ENCODE data around the gene GOLIM4.

Gene GOLIM4

DNA sequence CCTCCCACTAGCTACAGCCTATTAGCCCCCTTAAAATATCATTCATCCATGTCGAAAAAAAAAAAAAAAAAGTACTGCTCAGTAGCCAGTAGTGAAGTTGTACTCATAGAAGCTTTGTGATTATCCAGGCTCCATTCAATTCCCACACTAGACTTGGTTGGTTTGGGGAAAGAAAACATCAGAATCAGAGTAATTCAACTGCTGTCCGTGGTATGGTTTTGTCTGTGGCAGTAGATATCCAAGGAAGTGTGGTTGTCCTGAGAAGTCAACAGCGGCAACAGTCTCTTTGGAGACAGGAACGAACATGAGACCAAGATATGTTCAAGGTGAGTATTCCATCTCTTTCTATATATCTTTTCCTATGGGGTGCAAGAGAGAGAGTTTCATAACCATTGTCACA is 99.2 kb downstream of the GOLIM4 start:
- no peak for DNase-seq (ENCODE audit: low read depth, low spot score)

DNA sequence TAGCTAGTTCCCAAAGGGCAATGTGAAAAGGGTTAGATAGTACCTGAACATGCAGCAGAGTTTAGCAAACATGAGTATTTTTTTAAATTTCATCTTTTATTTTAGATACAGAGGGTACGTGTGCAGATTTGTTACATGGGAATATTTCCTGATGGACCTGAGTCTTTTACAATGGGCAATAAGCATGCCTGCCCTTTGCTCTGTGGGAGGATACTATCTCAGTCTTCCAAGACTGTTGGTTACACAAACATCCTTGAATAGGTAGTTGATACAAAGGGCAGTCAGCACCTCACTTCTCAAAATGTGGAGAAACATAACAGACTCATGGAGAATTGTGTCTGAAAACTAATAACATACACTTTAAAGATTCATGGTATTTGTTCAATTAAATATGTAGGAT is 103.3 kb downstream of the GOLIM4 start:
- no peak for DNase-seq (ENCODE audit: low read depth, low spot score)

DNA sequence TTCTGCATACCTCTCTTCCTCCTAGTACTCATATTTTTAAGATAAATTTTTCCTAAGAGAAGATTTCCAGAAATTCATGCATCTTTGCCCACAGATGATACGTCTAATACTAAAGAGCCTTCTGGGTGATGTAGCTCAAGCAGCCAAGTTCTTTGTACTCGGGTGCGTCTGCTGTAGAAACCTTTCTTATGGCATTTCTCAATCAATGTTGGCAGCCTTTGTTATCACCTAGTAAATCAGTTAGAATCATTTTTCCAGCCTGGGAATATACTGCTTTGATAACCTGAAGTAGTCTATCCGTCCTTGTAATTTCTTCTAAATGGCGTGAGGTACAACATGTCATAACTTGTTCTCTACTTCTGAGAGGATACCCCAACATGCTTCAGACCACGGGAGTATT is 104.5 kb downstream of the GOLIM4 start:
- no peak for DNase-seq (ENCODE audit: low read depth, low spot score)

DNA sequence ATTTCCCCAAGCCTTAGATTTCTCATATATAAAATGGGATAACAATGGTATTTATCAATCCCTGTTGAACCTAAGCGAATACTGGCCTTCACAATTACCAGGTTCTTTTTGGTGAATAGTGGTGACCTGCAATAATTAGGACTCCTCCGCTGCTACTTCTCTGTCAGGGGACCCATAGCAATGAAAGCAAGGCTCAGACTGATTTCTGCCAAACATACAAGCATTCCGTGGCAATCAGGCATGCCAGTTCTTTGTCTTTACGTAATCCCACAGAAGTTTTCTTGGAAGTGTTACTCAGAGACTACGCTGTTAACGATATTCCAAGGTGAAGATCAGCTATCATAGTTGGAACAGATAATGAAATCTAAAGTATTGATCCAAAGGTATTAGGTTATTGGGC is 105.7 kb downstream of the GOLIM4 start:
- DNase-seq (ENCODE audit: low read depth, low spot score) = no peak

DNA sequence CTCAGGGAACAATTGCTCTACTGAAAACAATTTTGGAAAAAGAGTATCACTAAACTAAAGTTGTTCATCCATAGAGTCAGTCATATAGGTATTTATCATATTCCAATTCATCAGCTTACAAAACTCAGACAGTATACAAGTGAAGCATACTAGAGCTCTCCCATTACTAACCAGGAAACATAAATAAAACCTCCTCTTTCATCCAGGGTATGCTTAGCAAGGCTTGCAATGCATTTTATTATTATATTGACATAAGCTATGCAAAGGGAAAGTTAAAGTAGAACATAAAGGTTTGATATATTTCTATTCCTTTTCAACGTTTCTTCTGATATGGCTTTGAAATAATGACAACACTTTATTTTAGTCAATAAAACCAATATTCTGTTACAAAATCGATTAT is 106.7 kb downstream of the GOLIM4 start:
- DNase-seq (ENCODE audit: low read depth, low spot score) = no peak

DNA sequence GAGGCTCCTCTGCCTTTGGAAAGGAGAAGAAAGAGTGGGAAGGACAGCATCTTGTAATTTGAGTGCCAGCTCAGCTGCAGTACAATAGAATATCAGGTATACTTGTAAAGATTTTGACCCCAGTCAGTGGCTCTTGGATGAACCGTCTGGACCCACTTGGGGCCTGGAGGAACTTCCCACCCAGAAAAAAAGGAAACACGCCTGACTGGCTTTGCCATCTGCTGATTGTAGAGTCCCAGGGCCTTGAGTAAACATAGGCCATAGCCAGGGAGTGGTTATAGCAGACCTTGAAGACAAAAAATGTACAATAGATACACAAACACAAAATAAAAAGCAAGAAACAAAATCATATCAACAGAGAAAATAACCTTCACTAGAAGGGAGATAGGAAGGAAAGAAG is 112.1 kb downstream of the GOLIM4 start:
- DNase-seq (ENCODE audit: low read depth, low spot score) = no peak

DNA sequence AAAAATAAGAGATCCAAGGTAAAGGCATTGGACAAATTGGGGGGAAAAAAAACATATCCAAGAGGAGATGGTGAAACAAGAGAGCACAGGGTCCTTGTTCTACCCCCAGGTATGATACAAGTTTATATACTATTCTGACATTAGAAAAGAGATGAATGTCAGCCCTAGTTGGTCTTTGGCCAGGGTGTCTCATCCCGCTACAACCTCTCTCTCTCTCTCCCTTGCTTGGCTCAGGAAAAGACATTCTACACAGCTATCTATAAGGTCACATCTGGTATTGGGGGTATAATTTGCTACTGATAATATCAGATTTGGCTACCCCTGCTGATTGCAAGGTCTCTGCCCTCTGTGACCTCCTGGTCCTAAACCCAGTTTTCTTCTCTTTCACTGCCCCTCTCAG is 117.2 kb downstream of the GOLIM4 start:
- DNase-seq (ENCODE audit: low read depth, low spot score) = no peak

DNA sequence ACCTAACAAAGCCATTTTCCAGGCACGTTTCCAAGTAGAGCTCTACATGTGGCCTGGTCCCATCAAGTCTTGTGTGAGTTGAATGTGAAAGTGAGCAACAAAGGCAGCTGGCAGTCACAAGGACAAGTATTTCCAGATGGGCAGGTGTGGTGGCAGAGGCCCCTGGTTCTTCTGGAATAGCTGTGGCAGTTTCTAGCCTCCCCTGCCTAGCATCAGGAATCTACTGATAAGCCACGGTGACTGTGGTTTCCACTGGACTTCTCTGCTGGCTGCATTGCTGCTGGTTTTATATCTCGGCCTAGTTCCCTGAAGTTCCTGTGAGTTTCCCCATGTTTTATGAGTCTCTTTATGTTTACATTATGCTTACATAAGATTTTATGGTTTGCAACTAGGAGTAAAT is 117.7 kb downstream of the GOLIM4 start:
- DNase-seq (ENCODE audit: low read depth, low spot score) = no peak

DNA sequence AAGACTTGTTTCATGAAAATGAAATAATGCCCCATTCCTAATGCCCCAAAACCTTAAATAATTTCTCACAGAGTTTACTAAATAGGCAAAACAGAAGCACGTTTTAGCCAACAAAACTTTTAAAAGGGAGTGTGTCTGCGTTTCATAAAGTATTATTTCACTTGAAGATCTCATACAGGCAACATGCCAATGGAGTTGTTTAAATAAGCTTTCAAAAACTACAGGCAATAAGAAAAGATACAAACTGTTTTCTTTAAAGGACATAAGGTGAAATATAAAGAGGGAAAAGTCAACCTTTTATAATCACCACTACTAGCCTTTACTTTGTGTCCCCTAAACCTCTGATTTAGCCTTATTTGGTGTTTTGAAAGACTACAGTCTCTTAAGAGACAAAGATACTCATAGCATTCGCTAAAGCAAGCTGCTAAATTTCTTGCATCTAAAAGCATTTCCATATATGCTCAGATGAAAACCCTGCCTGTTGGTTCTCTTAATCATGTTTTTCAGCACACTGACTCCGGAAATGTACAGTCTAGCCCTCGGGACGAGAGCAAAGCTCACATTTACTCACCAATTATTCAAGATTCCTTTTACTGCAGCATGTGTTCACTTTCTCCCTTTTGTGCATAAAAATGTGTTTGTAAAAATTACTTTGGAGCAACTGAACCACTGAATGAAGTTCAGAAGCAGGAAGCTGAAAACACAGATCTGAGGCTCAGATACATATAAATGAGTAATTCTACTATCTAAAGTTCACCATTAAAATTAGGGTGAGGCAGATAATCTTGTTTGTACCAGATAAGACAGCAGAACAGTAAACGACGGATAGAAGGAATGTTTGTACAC is 119.0 kb downstream of the GOLIM4 start:
- no peak for DNase-seq (ENCODE audit: low read depth, low spot score)

DNA sequence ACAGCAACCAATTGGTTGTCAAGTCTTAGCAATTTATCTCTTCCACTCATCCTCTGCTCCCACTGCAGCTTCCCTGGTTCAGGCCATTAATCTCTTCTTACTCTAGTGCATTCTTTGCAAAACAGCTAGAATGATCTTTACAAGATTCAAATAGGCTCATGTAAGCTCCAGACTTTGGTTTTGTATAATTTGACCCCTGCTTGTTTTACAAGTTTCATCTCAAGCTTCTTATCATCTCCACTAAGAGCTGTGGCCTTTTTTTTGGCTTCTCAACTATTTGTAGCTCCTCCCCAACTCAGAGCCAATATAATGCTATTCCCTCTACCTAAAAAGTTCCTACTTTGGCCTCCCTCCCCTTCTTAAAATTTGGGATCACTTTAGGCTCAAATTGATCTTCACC is 121.8 kb downstream of the GOLIM4 start:
- no peak for DNase-seq (ENCODE audit: low read depth, low spot score)

DNA sequence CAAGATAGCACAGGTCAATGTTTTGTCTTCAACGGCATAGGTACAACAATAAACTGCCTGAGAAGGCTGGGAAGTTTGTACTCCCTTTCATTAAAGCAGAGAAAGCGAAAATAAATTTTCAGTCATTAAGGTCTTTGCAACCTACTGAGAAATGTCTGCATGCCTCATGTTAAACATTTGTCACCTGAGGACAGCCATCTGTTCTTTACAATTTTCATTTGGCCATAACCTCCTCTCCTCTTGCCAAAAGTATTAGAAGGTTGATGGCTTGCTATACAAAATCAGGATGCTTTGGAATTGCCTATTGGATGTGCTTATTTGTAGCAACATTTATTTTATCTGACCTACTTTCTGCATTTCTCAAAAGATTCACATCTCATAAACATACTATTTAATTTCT is 122.7 kb downstream of the GOLIM4 start:
- DNase-seq (ENCODE audit: low read depth, low spot score) = no peak

DNA sequence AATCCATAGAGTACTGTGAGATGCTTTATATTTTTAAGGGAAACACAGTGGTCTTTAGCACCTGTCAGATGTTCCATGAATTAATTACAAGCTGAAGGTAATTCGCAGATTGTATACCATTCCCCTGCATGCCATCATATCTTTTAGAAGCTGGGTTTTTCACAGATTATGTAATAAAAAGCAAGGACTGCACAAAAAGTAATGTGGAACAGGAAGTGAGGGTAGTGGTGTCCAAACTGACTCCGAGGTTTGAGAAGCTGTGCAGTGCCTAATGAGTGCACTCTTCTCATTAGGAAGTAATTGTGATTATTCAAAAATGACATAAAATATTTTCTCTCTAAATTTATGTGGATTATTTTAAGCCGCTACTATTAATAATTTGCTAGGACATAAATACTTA is 123.2 kb downstream of the GOLIM4 start:
- no peak for DNase-seq (ENCODE audit: low read depth, low spot score)

DNA sequence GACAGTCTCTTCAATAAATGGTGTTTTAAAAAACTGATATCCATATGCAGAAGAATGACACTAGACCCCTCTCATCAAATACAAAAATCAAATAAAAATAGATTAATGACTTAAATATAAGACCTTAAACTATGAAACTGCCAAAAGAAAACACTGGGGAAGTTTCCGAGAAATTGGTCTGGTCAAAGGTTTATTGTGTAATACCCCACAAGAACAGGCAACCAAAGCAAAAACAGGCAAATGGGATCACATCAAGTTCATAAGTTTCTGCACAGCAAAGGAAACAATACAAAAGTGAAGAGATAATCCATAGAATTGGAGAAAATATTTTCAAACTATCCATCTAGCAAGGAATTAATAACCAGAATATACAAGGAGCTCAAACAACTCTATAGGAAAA is 126.2 kb downstream of the GOLIM4 start:
- DNase-seq (ENCODE audit: low read depth, low spot score) = no peak

DNA sequence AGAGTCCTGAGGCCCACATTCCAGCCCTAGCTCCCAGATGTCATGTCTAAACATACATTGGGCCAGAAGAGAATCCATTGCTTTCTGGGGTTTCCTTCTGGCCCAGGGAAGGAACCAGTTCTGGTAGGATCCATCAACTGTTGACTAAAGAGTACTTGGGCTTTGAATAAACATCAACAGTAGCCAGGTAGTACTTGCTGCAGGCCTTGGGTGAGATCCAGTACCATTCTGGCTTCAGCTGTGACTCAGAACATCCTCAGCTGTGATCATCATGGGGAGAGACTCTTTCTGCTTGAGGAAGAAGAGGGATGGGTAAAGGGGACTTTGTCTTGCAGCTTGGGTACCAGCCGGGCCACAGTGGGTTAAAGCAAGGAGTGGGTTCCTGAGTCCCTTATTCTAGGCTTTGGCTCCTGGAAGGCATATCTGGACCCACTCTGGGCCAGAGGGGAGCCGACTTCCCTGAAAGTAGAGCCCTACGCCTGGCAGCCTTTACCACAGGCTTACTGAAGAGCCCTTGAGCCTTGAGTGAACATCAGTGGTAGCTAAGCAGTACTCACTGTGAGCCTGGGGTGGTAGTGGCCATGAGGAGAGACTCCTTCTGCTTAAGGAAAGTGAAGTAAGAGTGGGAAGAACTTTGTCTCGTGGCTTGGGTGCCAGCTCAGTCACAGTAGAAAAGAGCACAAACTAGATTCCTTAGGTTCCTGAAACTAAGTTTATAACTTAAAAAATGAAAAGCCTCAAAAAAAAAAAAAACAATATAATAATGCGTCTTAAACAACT is 128.3 kb downstream of the GOLIM4 start:
- DNase-seq (ENCODE audit: low read depth, low spot score) = no peak
